Fibroblast of pulmonary artery (primary cell): Measurements from ENCODE around the gene KRTAP3-2.
A peak's percentile ranks its signal among the peaks of the same experiment; 100 is the strongest.
"Not testable (repeated sequence)": the region's sequence is repeated elsewhere in the genome, so short reads cannot be mapped to it uniquely, and the experiment has no call there.

Experiments used
- DNase-seq: peaks from one replicate; pipeline ENCODE4 v3.0.0-alpha.2; 2010; ENCODE audit warnings: low read depth
- H3K4me3 ChIP-seq: replicated peaks from 2 replicates; pipeline ENCODE4 v1.5.1; 2011; ENCODE audit warnings: low read depth, mild to moderate bottlenecking, control low read depth, low read length, moderate library complexity
- CTCF ChIP-seq: IDR thresholded peaks from 2 replicates; pipeline ENCODE4 v1.5.1; 2011; ENCODE audit warnings: mild to moderate bottlenecking, control low read depth, low read length, inconsistent platforms; ENCODE audit errors: missing control alignments

KRTAP3-2 gene

GRCh38 chr17:40999563-40999962, at the start of gene KRTAP3-2:
Gene KRTAP3-2, minus strand, starts transcription at chr17:40999906. Its CDS starts 53 bp downstream, at chr17:40999853.
- not testable (repeated sequence) for H3K4me3 ChIP-seq, DNase-seq

- peak; percentile 17 for DNase-seq
- no peak for TF ChIP-seq CTCF
- no peak overlapping the region for H3K4me3 ChIP-seq
These were observed 49.4 kb upstream of the KRTAP3-2 start for GRCh38 chr17:41049110-41049509.

- no peak for DNase-seq
- TF ChIP-seq CTCF, result no peak
- no peak overlapping the region for H3K4me3 ChIP-seq
These were observed 48.7 kb upstream of the KRTAP3-2 start for GRCh38 chr17:41048441-41048840.

GRCh38 chr17:41046735-41047465, 47.2 kb upstream of the KRTAP3-2 start, which contains the start of gene KRTAP2-1:
Gene KRTAP2-1, minus strand, starts transcription at chr17:41047316. Its CDS starts 49 bp downstream, at chr17:41047267.
- not testable (repeated sequence) for DNase-seq, H3K4me3 ChIP-seq

GRCh38 chr17:41042953-41043352, 43.2 kb upstream of the KRTAP3-2 start:
- H3K4me3 ChIP-seq, result no peak overlapping the region
- DNase-seq, result no peak
- no peak for TF ChIP-seq CTCF

GRCh38 chr17:41040783-41041571, 41.3 kb upstream of the KRTAP3-2 start, which contains the start of gene KRTAP1-1:
Gene KRTAP1-1, minus strand, starts transcription at chr17:41041450. Its CDS starts 53 bp downstream, at chr17:41041397.
- H3K4me3 ChIP-seq, DNase-seq: not testable (repeated sequence)

GRCh38 chr17:41037853-41038350, 38.2 kb upstream of the KRTAP3-2 start:
- no peak for TF ChIP-seq CTCF
- DNase-seq, result no peak
- H3K4me3 ChIP-seq, result no peak overlapping the region

- not testable (repeated sequence) for H3K4me3 ChIP-seq, DNase-seq
These were observed 34.7 kb upstream of the KRTAP3-2 start, which contains the start of gene KRTAP1-3 for GRCh38 chr17:41034346-41034935. Gene KRTAP1-3, minus strand, starts transcription at chr17:41034874. Its CDS starts 53 bp downstream, at chr17:41034821.
